Stomach smooth muscle (tissue), 2 donors: Measurements from ENCODE around the gene CNTNAP5.
"Not testable (repeated sequence)": the region's sequence is repeated elsewhere in the genome, so short reads cannot be mapped to it uniquely, and the experiment has no call there.

ENCODE experiments used
- H3K27ac ChIP-seq: one replicate; pipeline ENCODE4 v1.7.0; 2013; ENCODE audit warnings: mild to moderate bottlenecking, low read length, inconsistent platforms
- H3K27me3 ChIP-seq, 2 donors: one replicate each; pipeline ENCODE4 v1.7.0; 2013; ENCODE audit warnings: low read length in 2 of 2; ENCODE audit not compliant: insufficient read depth in 2 of 2, control insufficient read depth in 1 of 2
- H3K36me3 ChIP-seq, 2 donors: one replicate each; pipeline ENCODE4 v1.7.0; 2013; ENCODE audit warnings: low read length in 2 of 2; ENCODE audit not compliant: control insufficient read depth in 2 of 2, insufficient read depth in 2 of 2
- H3K4me1 ChIP-seq: one replicate; pipeline ENCODE4 v1.7.0; 2013; ENCODE audit warnings: low read length; ENCODE audit not compliant: control insufficient read depth, insufficient read depth
- H3K4me3 ChIP-seq, 2 donors: one replicate each; pipeline ENCODE4 v1.7.0; 2013; ENCODE audit warnings: low read length in 2 of 2
- H3K9ac ChIP-seq, 2 donors: one replicate each; pipeline ENCODE4 v1.7.0; 2013; ENCODE audit warnings: low read length in 2 of 2, mild to moderate bottlenecking in 1 of 2
- H3K9me3 ChIP-seq, 2 donors: one replicate each; pipeline ENCODE4 v1.7.0; 2013; ENCODE audit warnings: low read length in 2 of 2; ENCODE audit not compliant: control insufficient read depth in 2 of 2
- donor health status: healthy.
- donor health status: Pancreatic carcinoma.

Gene CNTNAP5

GRCh38 chr2:124335058-124335457, 310.0 kb downstream of the CNTNAP5 start:
- no peak overlapping the region for H3K4me3 ChIP-seq
- H3K9ac ChIP-seq: no peak overlapping the region
- no peaks in the 10 kb centered on the region for H3K9me3 ChIP-seq
- H3K36me3 ChIP-seq: no peaks in the 10 kb centered on the region
- no peak overlapping the region for H3K27ac ChIP-seq
- no peaks in the 10 kb centered on the region for H3K27me3 ChIP-seq
- H3K4me1 ChIP-seq: no peaks in the 10 kb centered on the region

- Histone ChIP-seq H3K4me3 (no peak overlapping the region), H3K4me1 (no peaks in the 10 kb centered on the region), H3K9me3 (no peaks in the 10 kb centered on the region), H3K9ac (no peak overlapping the region), H3K27me3 (no peaks in the 10 kb centered on the region), H3K27ac (no peak overlapping the region), H3K36me3 (no peaks in the 10 kb centered on the region)
These were observed 314.6 kb downstream of the CNTNAP5 start for GRCh38 chr2:124339709-124340108.

- no peaks in the 10 kb centered on the region for H3K36me3 ChIP-seq
- H3K9ac ChIP-seq: no peak overlapping the region
- H3K4me1 ChIP-seq: no peaks in the 10 kb centered on the region
- H3K27ac ChIP-seq: no peak overlapping the region
- H3K27me3 ChIP-seq: no peaks in the 10 kb centered on the region
- H3K9me3 ChIP-seq: no peaks in the 10 kb centered on the region
- H3K4me3 ChIP-seq: no peak overlapping the region
These were observed 318.9 kb downstream of the CNTNAP5 start for GRCh38 chr2:124343827-124344498.

GRCh38 chr2:124347209-124347608, 322.1 kb downstream of the CNTNAP5 start:
- Histone ChIP-seq H3K4me3 (no peak overlapping the region), H3K9me3 (no peaks in the 10 kb centered on the region), H3K27me3 (no peaks in the 10 kb centered on the region), H3K4me1 (no peaks in the 10 kb centered on the region), H3K9ac (no peak overlapping the region), H3K36me3 (no peaks in the 10 kb centered on the region), H3K27ac (no peak overlapping the region)

GRCh38 chr2:124353656-124354055, 328.6 kb downstream of the CNTNAP5 start:
- no peak overlapping the region for H3K4me3 ChIP-seq
- no peaks in the 10 kb centered on the region for H3K36me3 ChIP-seq
- H3K9me3 ChIP-seq: no peaks in the 10 kb centered on the region
- no peak overlapping the region for H3K27ac ChIP-seq
- H3K27me3 ChIP-seq: no peaks in the 10 kb centered on the region
- H3K4me1 ChIP-seq: no peaks in the 10 kb centered on the region
- no peak overlapping the region for H3K9ac ChIP-seq

- Histone ChIP-seq H3K4me3 (no peak overlapping the region), H3K4me1 (no peaks in the 10 kb centered on the region), H3K27ac (no peak overlapping the region), H3K27me3 (no peaks in the 10 kb centered on the region), H3K9me3 (no peaks in the 10 kb centered on the region), H3K36me3 (no peaks in the 10 kb centered on the region), H3K9ac (no peak overlapping the region)
These were observed 329.4 kb downstream of the CNTNAP5 start for GRCh38 chr2:124354466-124354865.

- not testable (repeated sequence) for H3K27ac ChIP-seq, H3K9ac ChIP-seq, H3K4me1 ChIP-seq, H3K4me3 ChIP-seq, H3K36me3 ChIP-seq, H3K9me3 ChIP-seq, H3K27me3 ChIP-seq
These were observed 336.9 kb downstream of the CNTNAP5 start for GRCh38 chr2:124361966-124362365.

- no peaks in the 10 kb centered on the region for H3K36me3 ChIP-seq
- H3K9ac ChIP-seq: no peak overlapping the region
- no peaks in the 10 kb centered on the region for H3K4me1 ChIP-seq
- H3K27ac ChIP-seq: no peak overlapping the region
- no peak overlapping the region for H3K4me3 ChIP-seq
- no peaks in the 10 kb centered on the region for H3K27me3 ChIP-seq
- H3K9me3 ChIP-seq: no peaks in the 10 kb centered on the region
These were observed 344.1 kb downstream of the CNTNAP5 start for GRCh38 chr2:124369181-124369580.

GRCh38 chr2:124380221-124380749, 355.2 kb downstream of the CNTNAP5 start:
- H3K9me3 ChIP-seq: peaks cover 0 to 9% of the 10 kb centered on the region in 2 donors
- no peaks in the 10 kb centered on the region for H3K27me3 ChIP-seq
- no peaks in the 10 kb centered on the region for H3K4me1 ChIP-seq
- H3K27ac ChIP-seq: no peak overlapping the region
- H3K9ac ChIP-seq: no peak overlapping the region
- no peak overlapping the region for H3K4me3 ChIP-seq
- H3K36me3 ChIP-seq: no peaks in the 10 kb centered on the region

- Histone ChIP-seq H3K4me3 (no peak overlapping the region), H3K9ac (no peak overlapping the region)
These were observed 357.1 kb downstream of the CNTNAP5 start for GRCh38 chr2:124382067-124382618.

GRCh38 chr2:124395961-124396360, 370.9 kb downstream of the CNTNAP5 start:
- Histone ChIP-seq H3K27me3 (no peaks in the 10 kb centered on the region), H3K36me3 (no peaks in the 10 kb centered on the region), H3K4me1 (no peaks in the 10 kb centered on the region), H3K9me3 (no peaks in the 10 kb centered on the region), H3K9ac (no peak overlapping the region), H3K27ac (no peak overlapping the region), H3K4me3 (no peak overlapping the region)

More at GRCh38 chr2:124382067-124382618, 357.1 kb downstream of the CNTNAP5 start:
- H3K36me3 ChIP-seq: no peaks in the 10 kb centered on the region
- H3K9me3 ChIP-seq: peaks cover 0 to 9% of the 10 kb centered on the region in 2 donors
- no peaks in the 10 kb centered on the region for H3K27me3 ChIP-seq
- H3K4me1 ChIP-seq: no peaks in the 10 kb centered on the region
- H3K27ac ChIP-seq: no peak overlapping the region
